ENCODE measurements around the gene THSD7B. TPM values are rescaled to one million over a fixed set of nuclear protein-coding genes. Genes with fewer than 3 reads are reported as not detected.
A peak's percentile ranks its signal among the peaks of the same experiment; 100 is the strongest.
"Not testable (repeated sequence)": the region's sequence is repeated elsewhere in the genome, so short reads cannot be mapped to it uniquely, and the experiment has no call there.

Gene THSD7B
- total and polyA plus RNA-seq, 7 experiments from 2014 or later: not detected

GRCh38 chr2:136750065-136750464 lies 15.3 kb upstream of the THSD7B start:
- no peak overlapping the region for H3K27ac ChIP-seq (ENCODE audit: low read depth, low read length)
- POLR2A ChIA-PET: interaction anchor here (1.0 kb wide), 1 partner anchor 14 kb away, joined by 3 read pairs; no protein-coding TSS in a partner anchor
- Mint-ChIP-seq H3K27me3 (peaks cover 5 to 35% (median 16%) of the 10 kb centered on the region in 5 donors), H3K36me3 (no peaks in the 10 kb centered on the region), H3K4me1 (peaks cover 0 to 5% (median 0%) of the 10 kb centered on the region in 7 donors), H3K4me3 (no peak overlapping the region), H3K27ac (no peak overlapping the region), H3K9me3 (peaks cover 0 to 3% (median 0%) of the 10 kb centered on the region in 11 donors)
- no peaks in the 10 kb centered on the region for H3K36me3 ChIP-seq (ENCODE audit: control insufficient read depth in 2 of 3, insufficient read depth in 3 of 3, low read length in 3 of 3)
- intact Hi-C loops (cut with micrococcal nuclease): no loop called here
- ATAC-seq (no peak), DNase-seq (no peak)
- peaks cover 0 to 6% of the 10 kb centered on the region in 2 donors for H3K27me3 ChIP-seq (ENCODE audit: control insufficient read depth in 2 of 2, insufficient read depth in 2 of 2, low read length in 2 of 2)
- no peak overlapping the region for H3K4me3 ChIP-seq (ENCODE audit: low read length)
- CTCF ChIA-PET: no interaction called here
- no peaks in the 10 kb centered on the region for H3K4me1 ChIP-seq (ENCODE audit: control insufficient read depth in 2 of 2, insufficient read depth in 2 of 2, low read length in 2 of 2)
- H3K9me3 ChIP-seq (ENCODE audit: control insufficient read depth in 2 of 3, low read length in 3 of 3): no peaks in the 10 kb centered on the region

DNA sequence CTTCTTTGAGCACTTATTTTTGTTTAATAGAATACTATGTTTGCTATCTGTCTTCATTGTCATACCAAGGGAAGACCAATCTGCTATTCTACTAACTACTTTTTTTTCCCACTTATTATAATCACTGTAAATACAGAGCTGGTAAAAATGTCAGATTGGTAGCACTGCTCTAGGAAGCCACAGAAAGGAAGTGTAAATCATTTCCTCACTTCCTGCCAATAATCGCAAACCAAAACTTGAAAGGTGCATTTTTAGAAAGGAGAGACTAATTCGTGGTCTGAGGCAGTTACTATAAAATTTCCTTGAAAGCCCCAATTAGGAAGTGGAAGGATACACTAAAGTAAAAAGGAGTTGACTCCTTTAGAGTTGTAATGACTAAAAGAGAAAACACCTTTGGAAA lies 13.9 kb upstream of the THSD7B start:
- H3K9me3 ChIP-seq (ENCODE audit: control insufficient read depth in 2 of 3, low read length in 3 of 3): no peaks in the 10 kb centered on the region
- peaks cover 5 to 35% (median 17%) of the 10 kb centered on the region in 5 donors for H3K27me3 Mint-ChIP-seq

GRCh38 chr2:136758504-136758903 lies 6.8 kb upstream of the THSD7B start:
- H3K4me1 Mint-ChIP-seq; H3K27ac ChIP-seq (ENCODE audit: low read depth, low read length); H3K9me3 ChIP-seq (ENCODE audit: control insufficient read depth in 2 of 3, low read length in 3 of 3); DNase-seq; H3K4me3 Mint-ChIP-seq; H3K36me3 ChIP-seq (ENCODE audit: control insufficient read depth in 2 of 3, insufficient read depth in 3 of 3, low read length in 3 of 3); H3K4me1 ChIP-seq (ENCODE audit: control insufficient read depth in 2 of 2, insufficient read depth in 2 of 2, low read length in 2 of 2); H3K4me3 ChIP-seq (ENCODE audit: low read length); H3K27ac Mint-ChIP-seq; POLR2A ChIA-PET; H3K27me3 ChIP-seq (ENCODE audit: control insufficient read depth in 2 of 2, insufficient read depth in 2 of 2, low read length in 2 of 2); intact Hi-C loops (cut with micrococcal nuclease); CTCF ChIA-PET; ATAC-seq; H3K36me3 Mint-ChIP-seq: not testable (repeated sequence)
- H3K9me3 Mint-ChIP-seq: peaks cover 0 to 16% (median 6%) of the 10 kb centered on the region in 11 donors
- H3K27me3 Mint-ChIP-seq: peaks cover 19 to 49% (median 38%) of the 10 kb centered on the region in 5 donors

More for the DNA sequence above, 13.9 kb upstream of the THSD7B start:
- Mint-ChIP-seq H3K9me3 (peaks cover 0 to 7% (median 0%) of the 10 kb centered on the region in 11 donors), H3K27ac (no peak overlapping the region), H3K36me3 (no peaks in the 10 kb centered on the region), H3K4me3 (no peak overlapping the region), H3K4me1 (peaks cover 0 to 5% (median 0%) of the 10 kb centered on the region in 7 donors)
- ATAC-seq (no peak), DNase-seq (no peak)
- Histone ChIP-seq H3K4me3 (ENCODE audit: low read length) (no peak overlapping the region), H3K27ac (ENCODE audit: low read depth, low read length) (no peak overlapping the region), H3K36me3 (ENCODE audit: control insufficient read depth in 2 of 3, insufficient read depth in 3 of 3, low read length in 3 of 3) (no peaks in the 10 kb centered on the region), H3K4me1 (ENCODE audit: control insufficient read depth in 2 of 2, insufficient read depth in 2 of 2, low read length in 2 of 2) (no peaks in the 10 kb centered on the region), H3K27me3 (ENCODE audit: control insufficient read depth in 2 of 2, insufficient read depth in 2 of 2, low read length in 2 of 2) (peaks cover 0 to 2% of the 10 kb centered on the region in 2 donors)
- ChIA-PET CTCF (no interaction called here), POLR2A (no interaction called here)
- intact Hi-C loops (cut with micrococcal nuclease): no loop called here

DNA sequence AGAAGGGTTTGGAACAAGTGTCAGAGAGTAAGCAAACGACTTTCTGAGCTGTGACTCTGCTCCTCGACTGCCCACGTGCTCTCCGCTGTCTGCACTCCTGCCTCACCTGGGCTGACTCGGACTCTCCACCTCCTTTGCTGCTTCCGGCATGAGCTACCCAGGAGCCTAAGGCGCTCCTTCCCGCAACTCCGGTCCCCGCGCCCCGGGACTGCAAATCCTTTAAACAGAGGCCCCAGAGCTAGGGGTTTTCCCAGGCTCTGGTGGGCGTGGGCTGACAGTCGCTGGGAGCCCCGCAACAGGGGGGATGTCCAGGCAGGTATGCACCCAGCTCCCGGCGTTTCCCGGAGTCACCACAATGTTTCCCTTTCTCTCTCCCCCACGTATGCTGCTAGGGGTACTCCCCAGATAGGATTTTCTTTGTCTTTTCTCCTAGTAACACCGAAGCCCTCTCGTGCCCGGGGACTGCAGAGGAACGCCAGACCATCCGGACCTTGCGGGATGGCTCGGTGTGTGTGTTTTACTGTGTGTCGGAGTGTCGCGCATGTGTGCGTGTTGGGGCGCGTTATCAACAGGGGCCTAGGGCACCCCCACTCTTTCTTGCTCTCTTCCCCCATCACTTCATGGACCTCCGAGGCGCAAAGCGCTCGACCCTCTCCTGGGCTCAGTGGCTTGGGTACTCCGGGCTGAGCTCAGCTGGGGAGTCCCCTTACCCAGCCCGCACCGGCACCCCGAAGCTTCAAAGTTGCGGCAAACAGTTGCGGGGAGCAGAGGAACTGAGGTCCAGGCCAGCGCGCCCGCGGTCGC lies 691 bp upstream of the THSD7B start:
- peak; percentile 20 for ATAC-seq
- POLR2A ChIA-PET: interaction anchor here (0.9 kb wide), 1 partner anchor 14 kb away, joined by 3 read pairs; no protein-coding TSS in a partner anchor
- CTCF ChIA-PET: no interaction called here
- DNase-seq: no peak
- intact Hi-C loops (cut with micrococcal nuclease): no loop called here
- Histone ChIP-seq H3K4me1 (ENCODE audit: control insufficient read depth in 2 of 2, insufficient read depth in 2 of 2, low read length in 2 of 2) (no peaks in the 10 kb centered on the region), H3K36me3 (ENCODE audit: control insufficient read depth in 2 of 3, insufficient read depth in 3 of 3, low read length in 3 of 3) (no peaks in the 10 kb centered on the region), H3K9me3 (ENCODE audit: control insufficient read depth in 2 of 3, low read length in 3 of 3) (no peaks in the 10 kb centered on the region), H3K4me3 (ENCODE audit: low read length) (no peak overlapping the region), H3K27ac (ENCODE audit: low read depth, low read length) (no peak overlapping the region), H3K27me3 (ENCODE audit: control insufficient read depth in 2 of 2, insufficient read depth in 2 of 2, low read length in 2 of 2) (peaks cover 0 to 10% of the 10 kb centered on the region in 2 donors)
- H3K4me1 Mint-ChIP-seq: peaks cover 0 to 17% (median 6%) of the 10 kb centered on the region in 7 donors
- H3K27me3 Mint-ChIP-seq: peaks cover 65 to 79% (median 70%) of the 10 kb centered on the region in 5 donors
- no peak overlapping the region for H3K27ac Mint-ChIP-seq
- H3K4me3 Mint-ChIP-seq: peak overlapping the region in 6 of 10 donors; percentile 5 to 67 (median 37)
- H3K36me3 Mint-ChIP-seq: peaks cover 0 to 8% (median 0%) of the 10 kb centered on the region in 5 donors
- peaks cover 0 to 10% (median 3%) of the 10 kb centered on the region in 11 donors for H3K9me3 Mint-ChIP-seq

DNA sequence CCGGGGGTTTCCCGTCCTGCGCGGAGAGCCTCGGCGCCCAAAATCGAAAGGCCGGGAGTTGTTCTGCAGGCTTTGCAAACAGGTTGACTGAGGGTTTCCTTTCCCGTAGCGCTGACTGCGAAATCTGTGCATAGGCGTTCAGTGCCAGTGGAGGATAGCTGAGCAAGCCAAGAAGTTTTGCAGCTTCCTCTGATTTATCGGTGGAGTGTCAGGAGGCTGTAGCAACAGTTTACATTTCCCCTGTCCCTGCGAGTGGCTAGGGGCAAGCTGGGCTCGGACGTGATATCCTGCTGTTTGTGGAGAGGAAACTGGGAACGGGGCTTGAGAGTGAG lies 694 bp downstream of the THSD7B start:
- H3K36me3 Mint-ChIP-seq: peaks cover 0 to 8% (median 0%) of the 10 kb centered on the region in 5 donors
- H3K27ac ChIP-seq (ENCODE audit: low read depth, low read length): no peak overlapping the region
- H3K27me3 ChIP-seq (ENCODE audit: control insufficient read depth in 2 of 2, insufficient read depth in 2 of 2, low read length in 2 of 2): peaks cover 0 to 10% of the 10 kb centered on the region in 2 donors
- H3K4me3 Mint-ChIP-seq: peak overlapping the region in 5 of 10 donors; percentile 1 to 63 (median 35)
- no peaks in the 10 kb centered on the region for H3K4me1 ChIP-seq (ENCODE audit: control insufficient read depth in 2 of 2, insufficient read depth in 2 of 2, low read length in 2 of 2)
- intact Hi-C loops (cut with micrococcal nuclease): no loop called here
- H3K9me3 Mint-ChIP-seq: peaks cover 0 to 10% (median 3%) of the 10 kb centered on the region in 11 donors
- no peak overlapping the region for H3K4me3 ChIP-seq (ENCODE audit: low read length)
- ChIA-PET POLR2A (no interaction called here), CTCF (no interaction called here)
- DNase-seq (no peak), ATAC-seq (no peak)
- H3K27ac Mint-ChIP-seq: no peak overlapping the region
- peaks cover 0 to 17% (median 6%) of the 10 kb centered on the region in 7 donors for H3K4me1 Mint-ChIP-seq
- no peaks in the 10 kb centered on the region for H3K9me3 ChIP-seq (ENCODE audit: control insufficient read depth in 2 of 3, low read length in 3 of 3)
- peaks cover 58 to 72% (median 68%) of the 10 kb centered on the region in 5 donors for H3K27me3 Mint-ChIP-seq
- no peaks in the 10 kb centered on the region for H3K36me3 ChIP-seq (ENCODE audit: control insufficient read depth in 2 of 3, insufficient read depth in 3 of 3, low read length in 3 of 3)

GRCh38 chr2:136767030-136767429 lies 1.7 kb downstream of the THSD7B start:
- Histone ChIP-seq H3K4me1 (ENCODE audit: control insufficient read depth in 2 of 2, insufficient read depth in 2 of 2, low read length in 2 of 2) (no peaks in the 10 kb centered on the region), H3K27ac (ENCODE audit: low read depth, low read length) (no peak overlapping the region), H3K36me3 (ENCODE audit: control insufficient read depth in 2 of 3, insufficient read depth in 3 of 3, low read length in 3 of 3) (no peaks in the 10 kb centered on the region), H3K4me3 (ENCODE audit: low read length) (no peak overlapping the region), H3K9me3 (ENCODE audit: control insufficient read depth in 2 of 3, low read length in 3 of 3) (no peaks in the 10 kb centered on the region), H3K27me3 (ENCODE audit: control insufficient read depth in 2 of 2, insufficient read depth in 2 of 2, low read length in 2 of 2) (peaks cover 0 to 10% of the 10 kb centered on the region in 2 donors)
- DNase-seq (no peak), ATAC-seq (no peak)
- ChIA-PET CTCF (no interaction called here), POLR2A (no interaction called here)
- intact Hi-C loops (cut with micrococcal nuclease): no loop called here
- H3K27ac Mint-ChIP-seq: peak overlapping the region in 1 of 9 donors; percentile 5
- peaks cover 0 to 8% (median 0%) of the 10 kb centered on the region in 5 donors for H3K36me3 Mint-ChIP-seq
- H3K4me3 Mint-ChIP-seq: peak overlapping the region in 2 of 10 donors; percentile 13 to 37
- peaks cover 0 to 7% (median 2%) of the 10 kb centered on the region in 11 donors for H3K9me3 Mint-ChIP-seq
- H3K27me3 Mint-ChIP-seq: peaks cover 55 to 68% (median 66%) of the 10 kb centered on the region in 5 donors
- peaks cover 0 to 17% (median 6%) of the 10 kb centered on the region in 7 donors for H3K4me1 Mint-ChIP-seq
